NB4 (cell line): ENCODE data around the gene FARP1.

Source experiments
- CTCF ChIP-seq: IDR thresholded peaks from one replicate; pipeline ENCODE4 v1.5.1; 2012; ENCODE audit warnings: low read depth, low read length
- POLR2A ChIP-seq: IDR thresholded peaks from 2 replicates; pipeline ENCODE4 v1.6.1; 2011; ENCODE audit warnings: mild to moderate bottlenecking; ENCODE audit not compliant: insufficient read length; ENCODE audit errors: extremely low read depth

- TF ChIP-seq CTCF (no peak), POLR2A (no peak)
Measured at GRCh38 chr13:98474292-98474691, 331.4 kb downstream of the FARP1 start.
